HTR-8/SVneo (cell line): ENCODE data around the gene RNF2.

ENCODE experiments used
- DNase-seq: peaks from one replicate; pipeline ENCODE4 v3.0.0; 2011; ENCODE audit warnings: low spot score, mixed read lengths; ENCODE audit not compliant: insufficient read length
- FAIRE-seq: peaks from 2 replicates; lab custom pipeline; 2011; peaks lifted over from hg19 to GRCh38; lab: Jason Lieb, UNC

Gene RNF2

DNA sequence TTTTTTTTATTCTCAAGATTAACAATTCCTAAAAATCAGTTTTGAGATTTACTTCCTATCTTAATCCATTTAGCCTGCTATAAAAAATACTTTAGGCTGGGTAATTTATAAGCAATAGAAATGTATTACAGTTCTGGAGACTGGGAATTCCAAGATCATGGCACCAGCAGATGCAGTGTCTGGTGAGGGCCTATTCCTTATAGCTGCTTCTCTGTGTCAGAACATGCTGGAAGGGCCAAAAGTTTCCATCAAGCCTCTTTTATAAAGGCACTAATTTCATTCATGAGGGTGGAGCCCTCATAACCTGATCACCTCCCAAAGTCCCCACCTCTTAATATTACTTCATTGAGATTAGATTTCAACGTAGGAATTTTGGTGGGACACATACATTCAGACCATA, 41.7 kb downstream of the RNF2 start:
- no peak for FAIRE-seq
- no peak for DNase-seq

- DNase-seq (no peak), FAIRE-seq (no peak)
Measured at GRCh38 chr1:185087746-185088145, 42.4 kb downstream of the RNF2 start.

DNA sequence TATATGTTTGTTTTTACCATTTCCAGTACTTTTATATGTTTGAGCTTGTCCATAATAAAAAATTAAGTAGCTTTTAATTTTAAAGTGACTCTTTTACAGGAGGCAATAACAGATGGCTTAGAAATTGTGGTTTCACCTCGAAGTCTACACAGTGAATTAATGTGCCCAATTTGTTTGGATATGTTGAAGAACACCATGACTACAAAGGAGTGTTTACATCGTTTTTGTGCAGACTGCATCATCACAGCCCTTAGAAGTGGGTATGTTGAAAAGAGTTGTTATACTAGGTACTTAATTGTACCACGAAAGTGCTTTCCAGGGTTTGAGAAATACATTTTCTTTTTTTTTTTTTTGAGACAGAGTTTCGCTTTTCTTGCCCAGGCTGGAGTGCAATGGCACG, 46.1 kb downstream of the RNF2 start:
- no peak for DNase-seq
- no peak for FAIRE-seq

DNA sequence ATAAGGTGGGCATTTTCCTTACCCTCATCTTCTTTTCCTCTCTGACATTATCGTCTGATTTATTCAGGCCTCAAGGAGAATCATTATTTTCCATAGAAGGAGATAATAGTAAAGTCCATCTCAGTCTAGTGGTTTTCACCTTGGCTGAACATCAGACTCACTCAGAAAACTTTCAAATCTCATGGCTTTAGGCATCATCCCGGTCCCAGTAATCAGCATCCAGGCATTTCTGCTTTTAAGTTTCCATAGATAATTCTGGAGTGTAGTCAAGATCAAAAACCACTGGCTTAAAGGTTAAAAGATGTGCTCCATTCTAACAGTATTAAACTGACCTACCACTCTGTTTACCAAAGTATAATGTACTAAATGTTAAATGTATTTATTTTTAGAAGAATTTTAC, 49.4 kb downstream of the RNF2 start:
- no peak for FAIRE-seq
- no peak for DNase-seq

- no peak for DNase-seq
- no peak for FAIRE-seq
Measured at GRCh38 chr1:185096531-185096930, 51.2 kb downstream of the RNF2 start.

DNA sequence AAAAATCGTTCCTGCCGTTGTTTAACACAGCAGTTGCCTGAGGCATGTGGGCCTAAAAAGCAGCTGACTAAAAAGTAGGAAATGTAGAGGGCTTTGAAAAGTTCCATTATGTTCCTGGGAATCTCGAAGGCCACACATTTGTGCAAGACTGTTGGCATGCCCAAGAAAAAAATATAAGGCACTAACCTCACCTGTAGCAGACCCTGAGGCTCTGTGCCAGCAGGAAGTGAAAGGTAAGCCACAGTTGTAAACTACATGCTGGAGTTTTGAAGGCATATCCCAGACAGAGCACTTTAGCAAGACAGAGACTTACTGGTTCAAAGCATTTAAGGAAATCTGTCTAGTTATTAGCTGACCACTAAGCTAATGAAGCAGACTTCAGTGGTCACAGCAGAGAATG, 58.7 kb downstream of the RNF2 start:
- DNase-seq (no peak), FAIRE-seq (no peak)

DNA sequence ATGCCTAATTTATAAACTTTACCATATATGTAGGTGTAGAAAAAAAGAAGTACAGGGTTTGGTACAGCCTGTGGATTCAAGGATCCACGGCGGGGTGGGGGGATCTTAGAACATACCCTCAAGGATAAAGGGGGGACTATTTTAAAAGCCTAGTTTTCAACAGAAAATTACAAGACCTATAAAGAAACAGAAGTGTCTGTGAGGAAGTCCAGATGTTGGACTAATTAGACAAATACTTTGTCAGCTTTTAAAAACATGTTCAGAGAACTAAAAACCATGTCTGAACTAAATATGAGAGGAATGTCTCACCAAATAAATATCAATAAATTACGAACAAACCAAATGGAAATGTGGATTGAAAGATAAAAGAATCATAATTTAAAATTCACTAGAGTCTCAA, 59.8 kb downstream of the RNF2 start:
- DNase-seq (no peak), FAIRE-seq (no peak)

GRCh38 chr1:185108321-185108720, 63.0 kb downstream of the RNF2 start:
- FAIRE-seq, result no peak

DNA sequence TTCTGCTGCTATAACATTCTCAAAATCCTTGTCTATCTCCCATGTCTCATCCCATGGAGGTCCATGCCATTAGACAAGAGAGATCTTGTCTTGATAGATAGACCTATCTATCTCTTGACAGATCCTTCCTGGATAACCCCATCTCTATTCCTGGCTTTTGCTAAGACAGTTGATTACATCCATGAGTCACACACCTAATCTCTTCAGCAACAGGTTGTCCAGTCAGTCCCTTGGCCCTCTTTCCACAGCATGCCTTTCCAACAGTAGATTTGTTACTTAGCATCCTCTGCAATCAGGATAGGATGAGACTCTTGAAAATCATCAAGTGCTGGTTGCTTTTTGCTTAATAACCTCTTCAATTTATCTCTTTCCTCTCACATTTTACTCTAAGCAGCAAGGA, 64.8 kb downstream of the RNF2 start:
- DNase-seq (no peak), FAIRE-seq (no peak)

More at GRCh38 chr1:185108321-185108720, 63.0 kb downstream of the RNF2 start:
- no peak for DNase-seq

- DNase-seq (no peak), FAIRE-seq (no peak)
Measured at GRCh38 chr1:185111873-185112272, 66.5 kb downstream of the RNF2 start.

- DNase-seq, result no peak
- FAIRE-seq, result peak; percentile 49
Measured at GRCh38 chr1:185112356-185112755, 67.0 kb downstream of the RNF2 start.

DNA sequence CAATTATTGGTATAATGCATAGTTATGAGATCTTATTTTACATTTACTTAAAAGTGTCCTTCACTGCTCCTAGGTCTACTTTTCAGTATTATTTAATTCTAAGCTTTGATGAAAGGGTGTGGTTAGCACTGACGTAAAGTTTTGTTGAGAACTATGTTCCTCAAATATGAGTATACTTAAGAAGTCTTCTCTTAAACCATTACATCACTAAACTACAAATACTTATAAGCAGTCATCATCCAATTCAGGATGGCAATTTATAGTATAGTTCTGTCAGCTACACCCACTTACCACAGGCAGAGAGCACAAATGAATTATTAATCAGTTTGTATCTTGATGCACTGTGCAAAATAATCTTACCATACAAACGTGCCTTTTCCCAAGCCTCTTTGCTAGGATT, 84.3 kb downstream of the RNF2 start:
- DNase-seq, result no peak
- no peak for FAIRE-seq

- FAIRE-seq (no peak), DNase-seq (no peak)
Measured at GRCh38 chr1:185132534-185132933, 87.2 kb downstream of the RNF2 start.

DNA sequence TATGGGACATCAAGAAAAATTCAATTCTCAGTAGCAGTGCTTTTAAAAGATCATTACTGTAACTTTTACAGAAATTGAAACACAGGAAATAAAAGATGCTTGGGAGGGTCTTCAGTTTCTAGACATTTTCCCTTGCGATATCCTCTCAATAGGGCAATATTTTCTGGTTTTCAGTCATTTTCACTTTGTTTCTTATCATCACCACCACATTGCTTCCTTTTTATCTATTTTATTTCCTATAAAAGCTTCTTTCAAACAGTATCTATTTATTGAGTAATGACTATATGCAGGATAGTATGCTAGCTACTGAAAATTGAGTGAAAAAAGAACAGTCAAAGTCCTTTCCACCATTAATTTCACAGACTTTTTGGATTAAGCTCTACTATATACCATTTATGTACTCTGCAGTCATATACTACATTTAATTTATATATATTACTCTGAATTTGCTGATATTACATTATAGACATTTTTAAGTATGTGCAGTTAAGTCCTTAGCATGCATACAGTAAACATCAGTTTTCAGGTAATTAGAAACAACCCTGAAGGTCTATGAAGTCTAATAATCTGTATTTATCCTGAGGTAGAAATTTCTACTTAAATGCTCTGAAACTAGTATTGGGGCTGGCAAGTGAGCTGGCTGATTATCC, 92.7 kb downstream of the RNF2 start:
- no peak for DNase-seq
- no peak for FAIRE-seq

DNA sequence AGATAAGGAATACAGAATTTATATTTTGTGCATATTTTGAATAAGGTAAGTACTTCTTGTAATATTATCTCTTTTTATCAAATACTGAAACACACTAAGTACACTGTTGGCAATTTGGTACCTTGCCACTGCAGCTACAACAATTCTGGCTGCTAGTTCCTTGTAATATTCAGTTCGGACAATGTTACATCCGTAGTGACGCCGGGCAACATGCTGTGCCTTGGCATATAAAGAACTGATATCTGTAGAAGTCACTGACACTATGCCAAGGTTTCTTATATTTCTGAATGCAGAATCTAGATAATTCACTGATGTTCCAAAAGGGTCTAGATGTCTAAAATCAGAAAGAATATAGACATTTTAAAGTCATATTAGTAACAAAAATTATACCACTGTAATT, 93.9 kb downstream of the RNF2 start:
- FAIRE-seq (no peak), DNase-seq (no peak)

GRCh38 chr1:185144233-185144632, 98.9 kb downstream of the RNF2 start:
- DNase-seq, result no peak
- FAIRE-seq, result no peak

DNA sequence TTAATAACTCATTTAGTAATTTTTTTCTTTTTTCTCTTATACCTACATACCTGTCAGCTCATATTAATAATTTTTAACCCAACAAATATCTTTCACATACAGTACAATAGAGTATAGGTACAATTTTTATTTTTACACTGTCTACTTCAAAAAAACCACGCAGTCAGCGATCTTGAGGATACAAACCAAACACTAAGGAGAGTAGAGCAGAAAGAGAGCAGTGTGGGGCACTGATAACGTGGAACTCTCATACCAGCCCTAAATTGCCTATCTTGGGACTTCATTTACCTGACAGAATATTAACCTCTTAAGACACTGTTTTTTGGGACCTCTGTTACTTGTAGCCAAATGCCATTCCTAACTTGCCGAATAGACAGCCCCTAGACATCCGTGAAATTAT, 105.9 kb downstream of the RNF2 start:
- DNase-seq, result no peak
- FAIRE-seq, result no peak
